ENCODE results near the gene ASAP2.

The ASAP2 gene

GRCh38 chr2:9184361-9184760, 22.3 kb upstream of the ASAP2 start:
- no peak for DNase-seq

DNA sequence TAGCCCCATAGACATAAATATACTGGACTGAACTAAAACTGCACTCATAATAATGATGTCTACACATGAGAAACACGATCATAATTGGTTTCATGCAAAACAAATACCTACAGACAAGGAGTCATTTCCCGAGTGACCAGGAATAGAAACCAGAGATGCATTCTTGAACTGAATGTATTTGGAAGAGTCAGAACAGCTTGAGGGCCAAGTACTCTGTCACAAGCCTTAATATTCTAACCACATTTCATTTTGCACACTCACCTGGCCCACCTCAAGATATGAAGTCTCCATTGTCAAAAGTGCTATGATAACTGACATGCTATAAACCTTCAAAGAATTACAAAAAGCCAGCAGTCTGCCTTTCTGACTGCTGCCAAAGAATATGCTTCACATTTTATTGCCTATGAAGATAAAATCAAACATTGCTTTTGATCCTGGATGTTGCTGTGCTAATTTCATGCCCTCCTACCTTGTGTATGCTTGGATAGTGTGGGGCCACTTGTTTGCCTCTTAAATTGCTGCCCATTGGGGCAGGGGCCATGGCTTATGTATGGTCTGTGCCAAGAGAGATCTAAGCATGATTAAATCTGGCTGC, 18.9 kb upstream of the ASAP2 start:
- no peak for DNase-seq

DNA sequence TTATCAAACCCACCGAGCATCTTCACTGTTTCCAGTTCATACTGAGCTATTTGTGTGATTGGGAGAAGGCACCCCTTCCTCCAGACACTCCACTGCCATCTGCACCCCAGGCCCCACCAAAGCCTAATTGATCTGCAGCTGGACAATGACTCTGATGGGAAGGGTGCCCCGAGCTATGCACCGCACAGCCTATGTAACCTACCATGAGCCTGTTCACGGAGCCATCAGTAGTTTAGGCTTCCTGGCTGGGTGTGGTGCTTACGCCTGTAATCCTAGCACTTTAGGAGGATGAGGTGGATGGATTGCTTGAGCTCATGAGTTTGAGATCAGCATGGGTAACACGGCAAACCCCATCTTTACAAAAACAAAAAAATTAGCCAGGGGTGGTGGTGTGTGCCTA, 17.8 kb upstream of the ASAP2 start:
- no peak for DNase-seq

DNA sequence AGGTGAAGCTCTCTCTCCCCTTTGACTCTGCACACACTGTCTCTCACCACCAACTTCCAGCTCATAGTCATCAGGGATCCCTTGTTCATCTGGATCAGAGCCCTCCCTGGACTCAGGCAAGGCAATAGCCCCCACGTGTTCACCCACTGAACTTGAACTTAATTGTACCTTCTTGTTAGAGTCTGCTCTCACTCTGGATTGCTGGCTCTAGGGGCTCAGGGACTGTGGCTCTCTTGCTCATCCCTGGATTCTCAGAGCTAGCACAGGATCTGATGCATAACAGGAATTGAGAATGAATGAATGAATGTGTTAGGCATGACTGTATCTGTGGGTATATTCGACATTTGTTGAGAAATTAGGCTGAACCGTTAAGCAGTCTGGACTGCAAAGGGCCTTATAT, 16.7 kb upstream of the ASAP2 start:
- DNase-seq = no peak

DNA sequence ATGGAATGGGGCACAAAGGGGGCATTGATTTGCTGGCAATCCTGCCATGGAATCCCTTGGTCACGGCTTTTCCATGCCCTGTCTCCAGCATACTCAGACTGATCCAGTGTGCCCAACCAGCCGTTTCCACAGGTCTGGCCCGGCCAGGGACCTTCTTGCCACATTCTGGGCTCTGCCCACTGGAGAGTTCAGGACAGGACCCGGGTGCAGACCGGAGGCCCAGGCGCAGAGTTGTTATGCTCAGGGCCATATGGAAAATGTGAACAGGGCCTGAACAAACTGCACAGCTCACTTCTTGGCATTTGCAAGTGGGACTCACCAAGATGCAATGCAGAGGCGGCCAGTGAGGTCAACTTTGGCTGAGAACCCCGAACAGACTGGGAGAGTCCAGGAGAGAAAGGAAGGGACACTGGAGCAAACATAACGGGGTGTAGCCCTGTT, 15.6 kb upstream of the ASAP2 start:
- no peak for DNase-seq

DNA sequence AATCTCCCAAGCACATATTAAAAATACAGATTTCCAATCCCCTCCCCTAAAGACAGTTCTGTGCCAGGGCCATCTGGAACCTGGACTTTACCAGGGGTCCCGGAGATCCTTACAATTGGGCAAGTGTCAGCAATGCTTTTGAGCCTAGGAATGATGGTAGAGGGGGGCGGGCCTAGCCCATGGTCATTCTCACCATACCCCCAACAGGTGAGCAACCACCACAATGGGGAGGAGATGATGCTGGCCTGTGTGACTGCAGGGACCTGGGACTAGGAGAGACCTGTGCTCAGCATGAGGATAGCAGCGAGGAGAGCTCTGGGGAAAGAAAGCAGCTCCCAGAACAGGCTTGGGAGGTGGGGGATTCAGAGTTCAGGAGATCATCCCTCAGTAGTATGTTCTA, 13.9 kb upstream of the ASAP2 start:
- DNase-seq = no peak

- no peak for DNase-seq
These were observed 12.3 kb upstream of the ASAP2 start for GRCh38 chr2:9194352-9194751.

DNA sequence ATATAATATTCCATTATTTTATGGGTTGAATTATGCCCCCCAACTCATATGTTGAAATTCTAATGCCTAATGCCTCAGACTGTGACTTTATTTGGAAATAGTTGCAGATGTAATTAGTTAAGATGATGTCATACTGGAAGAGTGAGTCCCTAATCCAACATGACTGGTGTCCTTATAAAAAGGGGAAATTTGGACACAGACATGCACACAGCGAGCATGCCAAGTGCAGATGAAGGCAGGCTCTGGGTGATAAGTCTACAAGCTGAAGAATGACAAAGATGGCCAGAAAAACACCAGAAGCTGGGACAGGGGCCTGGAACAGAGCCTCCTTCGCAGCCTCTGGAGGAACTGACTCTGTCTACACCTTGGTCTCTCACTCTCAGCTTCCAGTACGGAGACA, 10.0 kb upstream of the ASAP2 start:
- no peak for DNase-seq

GRCh38 chr2:9197916-9198315, 8.7 kb upstream of the ASAP2 start:
- no peak for DNase-seq

DNA sequence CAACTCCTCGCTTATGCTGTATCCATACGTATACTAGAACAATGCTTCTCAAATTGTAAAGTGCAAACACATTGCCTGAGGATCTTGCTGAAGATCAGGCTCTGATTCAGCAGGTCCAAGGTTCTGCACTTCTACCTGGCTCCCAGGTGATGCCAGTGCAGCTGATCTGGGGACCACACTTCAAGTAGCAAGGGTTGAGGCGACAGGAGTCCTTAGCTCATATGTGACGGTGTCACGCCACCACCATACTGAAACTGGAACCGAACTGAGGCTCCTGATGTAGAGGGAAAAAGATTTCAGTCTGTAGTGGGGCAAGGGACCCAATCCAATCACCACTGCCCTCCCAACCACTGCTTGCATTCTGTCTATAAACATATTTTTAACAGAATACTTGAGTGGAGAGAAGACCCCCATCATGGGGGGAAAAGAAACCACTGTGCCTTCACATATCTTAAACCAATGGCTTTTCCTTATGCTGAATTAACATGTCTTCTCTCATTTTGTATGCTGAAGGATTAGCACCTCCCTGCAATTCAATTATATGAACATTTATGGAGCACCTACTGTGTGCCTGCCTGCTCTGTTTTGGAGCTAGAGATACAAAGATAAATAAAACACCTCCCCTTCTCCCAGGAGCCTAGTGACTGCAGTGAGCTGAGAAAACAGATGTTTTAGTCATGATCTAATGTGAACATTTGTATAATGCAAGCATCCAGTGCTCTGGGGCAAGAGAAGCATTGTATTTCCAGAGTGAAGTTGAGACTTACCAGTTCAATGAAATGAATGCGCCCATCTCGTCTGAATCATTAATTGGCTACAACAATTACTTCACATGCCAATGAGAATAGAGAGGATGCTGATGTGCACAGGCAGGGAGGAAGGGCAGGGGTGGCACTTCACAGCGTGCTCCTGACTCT, 6.6 kb upstream of the ASAP2 start:
- no peak for DNase-seq

GRCh38 chr2:9200633-9201015, 6.0 kb upstream of the ASAP2 start:
- no peak for DNase-seq

DNA sequence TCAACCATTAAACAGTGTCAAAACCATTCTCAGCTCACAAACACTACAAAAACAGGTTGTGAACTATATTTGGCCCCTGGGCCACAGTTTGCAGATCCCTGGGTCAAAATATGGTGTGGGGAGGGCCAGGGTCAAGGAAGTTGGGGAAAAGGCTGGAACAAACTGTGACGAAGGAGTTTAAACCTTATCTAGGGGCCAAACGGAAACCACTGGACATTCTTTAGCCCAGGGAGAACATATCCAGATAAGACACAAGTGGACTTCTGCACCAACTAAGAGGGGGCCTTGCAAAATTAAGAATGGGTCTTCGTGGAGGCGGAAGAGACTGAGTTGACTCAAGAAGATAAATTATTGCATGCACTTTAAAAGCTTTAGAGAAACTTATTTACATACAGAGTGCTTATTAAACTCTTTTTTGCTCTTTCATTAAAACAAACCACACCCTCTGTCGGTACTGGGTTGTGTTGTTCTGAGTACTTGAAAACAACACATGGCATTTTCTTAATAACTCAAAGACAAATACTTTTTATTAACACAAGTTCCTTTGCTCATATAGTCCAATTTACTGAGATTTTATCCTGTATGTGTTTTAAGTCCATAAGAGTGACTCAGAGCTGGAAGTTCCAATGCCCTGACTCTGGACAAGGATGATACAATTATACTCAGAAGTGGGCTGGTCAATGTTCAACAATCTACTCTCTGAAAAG, 5.3 kb upstream of the ASAP2 start:
- DNase-seq = no peak

DNA sequence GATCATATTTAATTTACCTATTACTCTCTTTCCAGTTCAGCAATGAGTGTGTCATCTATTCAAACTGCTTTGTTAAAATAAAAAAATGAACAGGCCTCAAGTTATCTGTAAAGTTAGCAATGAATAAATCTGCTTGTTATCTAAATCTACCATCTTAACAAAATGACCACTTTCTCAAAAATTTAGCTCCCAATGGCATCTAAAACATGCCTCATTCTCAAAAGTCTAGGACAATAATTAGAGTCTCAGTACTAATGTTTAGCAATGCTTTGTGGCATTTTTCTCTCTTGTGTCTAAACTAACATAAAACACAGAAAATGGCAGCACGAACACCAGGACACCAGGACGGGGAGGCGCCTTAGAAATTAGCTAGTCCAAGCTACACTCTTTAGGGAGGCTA, 3.6 kb upstream of the ASAP2 start:
- no peak for DNase-seq

GRCh38 chr2:9203876-9204275, 2.7 kb upstream of the ASAP2 start:
- DNase-seq = no peak

DNA sequence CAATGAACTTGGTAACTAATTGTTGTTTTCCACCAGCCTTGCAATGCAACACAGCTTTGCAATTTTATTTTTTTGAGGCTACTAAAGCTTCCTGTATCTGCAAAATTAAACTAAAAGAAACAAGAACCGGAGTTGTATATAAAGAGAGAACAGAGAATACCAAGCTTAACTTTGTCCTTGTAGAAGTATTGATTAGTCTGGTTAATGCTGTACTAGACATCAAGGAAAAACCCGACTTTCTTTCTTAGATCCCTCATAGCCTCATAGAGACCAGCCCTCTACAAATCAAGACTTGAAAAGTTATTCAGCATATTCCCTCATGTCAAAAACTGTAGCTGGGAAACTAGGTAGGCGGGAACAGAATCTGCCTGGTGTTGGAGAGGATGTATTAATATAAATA, 1.7 kb upstream of the ASAP2 start:
- DNase-seq = no peak

- no peak for DNase-seq
These were observed 1.1 kb upstream of the ASAP2 start for GRCh38 chr2:9205486-9205885.

DNA sequence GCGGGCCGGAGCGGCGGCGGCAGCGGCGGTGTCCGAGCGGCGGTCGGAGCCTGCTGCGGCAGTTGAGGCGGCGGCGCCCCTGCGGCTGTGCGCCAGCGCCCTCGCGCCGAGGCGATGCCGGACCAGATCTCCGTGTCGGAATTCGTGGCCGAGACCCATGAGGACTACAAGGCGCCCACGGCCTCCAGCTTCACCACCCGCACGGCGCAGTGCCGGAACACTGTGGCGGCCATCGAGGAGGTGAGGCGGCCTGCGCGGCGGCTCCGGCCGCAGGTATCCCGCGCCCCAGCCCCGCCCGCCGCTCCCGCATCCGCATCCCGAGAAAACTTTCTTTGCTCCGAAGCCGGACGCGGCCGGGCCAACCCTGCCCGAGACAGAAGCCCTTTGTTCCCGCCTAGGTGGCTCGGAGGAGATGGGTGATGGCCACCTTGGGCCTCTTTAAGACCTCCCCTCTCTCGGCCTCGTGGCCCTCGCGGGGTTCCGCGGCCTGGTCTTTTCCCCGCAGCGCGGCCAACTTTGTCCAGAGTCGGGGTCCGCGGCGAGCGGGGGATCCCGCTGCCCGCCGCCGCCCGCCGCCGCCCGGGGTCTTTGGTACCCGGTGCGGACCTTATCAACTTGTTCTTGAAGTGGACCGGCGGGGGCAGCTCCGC, 504 bp downstream of the ASAP2 start:
- peak; percentile 28 for DNase-seq

DNA sequence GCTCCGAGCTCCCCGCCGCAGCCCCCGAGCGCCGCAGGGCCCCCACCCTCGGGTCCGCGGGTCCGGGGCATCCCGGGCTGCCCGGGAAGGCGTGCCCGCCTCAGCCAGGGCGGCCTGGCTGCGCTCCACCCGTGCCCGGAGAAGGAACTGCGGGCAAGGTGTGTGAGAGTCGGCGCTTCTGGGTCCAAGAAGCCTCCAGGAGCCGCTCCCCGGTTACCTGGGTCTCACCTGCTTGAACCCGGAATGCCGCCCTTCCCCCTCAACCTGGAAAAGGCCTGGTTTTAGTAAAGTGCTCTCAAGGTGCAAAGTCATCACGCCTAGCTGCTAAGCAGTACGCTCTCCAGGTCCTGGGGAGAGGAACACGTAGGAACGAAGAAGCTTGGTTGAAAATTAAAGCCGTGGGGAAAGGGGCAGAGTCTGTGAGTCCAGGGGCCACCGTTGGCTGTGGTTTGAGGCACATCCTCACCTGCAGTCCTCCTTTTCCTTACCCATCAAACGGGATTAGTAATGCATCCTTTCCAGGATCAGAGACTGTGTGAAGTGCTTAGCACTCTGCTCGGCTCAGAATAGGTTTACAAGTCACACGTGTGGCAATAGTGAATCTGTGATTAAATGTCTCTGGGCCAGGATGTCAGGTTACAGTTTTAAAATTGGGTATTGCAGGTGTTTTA, 1.2 kb downstream of the ASAP2 start:
- DNase-seq = no peak

GRCh38 chr2:9208875-9209274, 2.3 kb downstream of the ASAP2 start:
- DNase-seq = no peak

- DNase-seq = no peak
These were observed 3.4 kb downstream of the ASAP2 start for GRCh38 chr2:9210030-9210429.

- no peak for DNase-seq
These were observed 4.9 kb downstream of the ASAP2 start for GRCh38 chr2:9211496-9211895.

DNA sequence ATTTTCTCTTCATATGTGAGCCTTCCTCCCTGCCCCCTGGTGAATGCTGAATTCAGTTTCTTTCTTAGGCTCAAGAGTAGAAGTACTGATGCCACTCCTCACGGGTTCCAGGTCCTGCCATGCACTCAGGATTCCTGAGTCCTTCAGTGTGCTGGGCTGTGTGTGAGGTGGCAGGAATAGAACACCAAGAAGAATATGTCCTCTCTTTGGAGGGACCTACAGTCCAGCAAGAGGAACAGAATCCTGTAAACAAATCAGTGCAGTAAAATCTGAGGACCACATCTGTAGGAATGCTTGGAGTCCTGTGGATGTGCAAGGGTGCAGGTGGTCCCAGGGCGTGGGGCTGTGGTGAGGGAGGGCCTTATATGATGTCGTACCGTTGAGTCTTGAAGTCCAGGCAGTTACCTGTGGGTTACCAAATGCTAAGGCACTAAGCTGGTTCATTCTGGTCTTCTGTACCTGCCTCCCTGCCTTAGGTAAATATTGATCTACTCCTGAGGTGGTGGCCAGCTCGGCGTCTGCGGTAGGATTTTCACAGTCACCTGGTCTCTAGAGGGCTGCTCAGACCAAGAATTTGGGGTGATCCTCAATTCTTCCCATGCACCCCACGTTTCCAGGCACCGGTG, 5.5 kb downstream of the ASAP2 start:
- no peak for DNase-seq
